Gastrocnemius medialis (tissue), 4 donors: Measurements from ENCODE around the gene CCDC70. TPM values are rescaled to one million over a fixed set of nuclear protein-coding genes. Genes with fewer than 3 reads are reported as not detected.

Experiments used
- ATAC-seq, 2 donors: fragments of 150-250 bp; one replicate each; pipeline ENCODE4 v1.9.1; 2016
- DNase-seq, 2 donors: peaks; one replicate each; pipeline ENCODE4 v3.0.0-alpha.2; 2019
- H3K27ac ChIP-seq, 4 donors: fragments of 200-600 bp; sonication (generic); 1 replicate in 1 of 4; 2 replicates in 3 of 4; pipeline ENCODE4 v1.5.1; 2016 to 2018; ENCODE audit warnings: mild to moderate bottlenecking in 2 of 4, moderate library complexity in 1 of 4
- H3K27me3 ChIP-seq, 3 donors: fragments of 200-600 bp; sonication (generic) in 2 of 3; 1 replicate in 1 of 3; 2 replicates in 2 of 3; pipeline versions ENCODE4 v1.5.1 to v1.6.0; 2016 to 2019; ENCODE audit warnings: mild to moderate bottlenecking in 1 of 3, moderate library complexity in 1 of 3
- H3K36me3 ChIP-seq, 2 donors: fragments of 200-600 bp; sonication (generic) in 1 of 2; one replicate each; pipeline ENCODE4 v1.5.1; 2017 to 2018
- H3K4me1 ChIP-seq, 2 donors: fragments of 200-600 bp; sonication (generic) in 1 of 2; one replicate each; pipeline ENCODE4 v1.5.1; 2016 to 2017; ENCODE audit warnings: mild to moderate bottlenecking in 2 of 2
- H3K4me3 ChIP-seq, 4 donors: fragments of 200-600 bp; sonication (generic) in 3 of 4; 1 replicate in 1 of 4; 2 replicates in 3 of 4; pipeline ENCODE4 v1.5.1; 2016 to 2019; ENCODE audit warnings: mild to moderate bottlenecking in 2 of 4
- H3K9me3 ChIP-seq, 3 donors: fragments of 200-600 bp; sonication (generic) in 2 of 3; 1 replicate in 1 of 3; 2 replicates in 2 of 3; pipeline ENCODE4 v1.5.1; 2016 to 2019
- POLR2A ChIP-seq, 2 donors: fragments of 450-650 bp; IDR thresholded peaks; one replicate each; pipeline ENCODE4 v1.6.1; 2017; ENCODE audit warnings: antibody characterized with exemption in 2 of 2, mild to moderate bottlenecking in 2 of 2, moderate library complexity in 2 of 2
- in situ Hi-C, 4 donors: fragments of 200-750 bp; cut with MboI; loops; one replicate each; pipeline versions ENCODE4 v1.15.0 to v1.8.0; 2017; ENCODE audit warnings: low sequenced_read_pairs in 4 of 4
- intact Hi-C: fragments of 100-400 bp; cut with DNase I; formaldehyde crosslinking; loops from one replicate; pipeline ENCODE4 v1.15.1; 2023; ENCODE audit warnings: low total_unique reads
- total RNA-seq, 4 donors: library from RNA; depleted of rRNA; stranded (reverse); fragments of >200 nt; gene quantifications; one replicate each; pipeline versions ENCODE4 v1.1.0 to v1.2.3, GENCODE V29; 2016
- TF ChIP-seq, protein P1 (sequence below), 5 experiments: fragments of 450-650 bp in 3 of 5; fragments of 200-600 bp in 2 of 5; sonication (generic) in 2 of 5; IDR thresholded peaks in 4 of 5; conservative IDR thresholded peaks in 1 of 5; 1 replicate in 4 of 5; 2 replicates in 1 of 5; pipeline ENCODE4 v1.5.1; 2016 to 2019; ENCODE audit warnings: antibody characterized with exemption in 5 of 5, mild to moderate bottlenecking in 3 of 5, moderate library complexity in 3 of 5

CCDC70 gene
- total RNA-seq, 4 donors from 2014 or later: not detected

DNA sequence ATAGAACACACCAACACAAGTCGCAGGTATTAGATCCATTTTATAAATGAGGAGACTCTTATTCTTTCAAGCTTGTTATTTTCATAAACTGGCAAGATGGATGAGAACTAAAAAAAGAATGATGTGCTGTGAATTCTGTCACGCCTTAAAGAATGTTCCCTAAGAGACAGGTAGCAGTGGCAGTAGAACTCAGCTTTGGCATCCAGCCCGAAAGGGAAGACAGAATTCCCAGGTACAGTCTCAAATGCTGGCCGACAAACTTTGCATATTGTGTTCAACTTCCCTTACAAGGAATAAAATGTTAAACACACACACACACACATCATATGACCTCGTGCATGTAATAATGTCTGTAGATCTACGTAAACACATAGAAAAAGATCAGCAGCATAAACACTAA is 20.0 kb upstream of the CCDC70 start:
- no peaks in the 10 kb centered on the region for H3K36me3 ChIP-seq
- H3K27ac ChIP-seq: no peak overlapping the region
- intact Hi-C loops: no loop called here
- no peak overlapping the region for H3K4me3 ChIP-seq
- no peaks in the 10 kb centered on the region for H3K9me3 ChIP-seq
- H3K4me1 ChIP-seq: no peaks in the 10 kb centered on the region
- H3K27me3 ChIP-seq: no peaks in the 10 kb centered on the region
- TF ChIP-seq, protein P1, sequence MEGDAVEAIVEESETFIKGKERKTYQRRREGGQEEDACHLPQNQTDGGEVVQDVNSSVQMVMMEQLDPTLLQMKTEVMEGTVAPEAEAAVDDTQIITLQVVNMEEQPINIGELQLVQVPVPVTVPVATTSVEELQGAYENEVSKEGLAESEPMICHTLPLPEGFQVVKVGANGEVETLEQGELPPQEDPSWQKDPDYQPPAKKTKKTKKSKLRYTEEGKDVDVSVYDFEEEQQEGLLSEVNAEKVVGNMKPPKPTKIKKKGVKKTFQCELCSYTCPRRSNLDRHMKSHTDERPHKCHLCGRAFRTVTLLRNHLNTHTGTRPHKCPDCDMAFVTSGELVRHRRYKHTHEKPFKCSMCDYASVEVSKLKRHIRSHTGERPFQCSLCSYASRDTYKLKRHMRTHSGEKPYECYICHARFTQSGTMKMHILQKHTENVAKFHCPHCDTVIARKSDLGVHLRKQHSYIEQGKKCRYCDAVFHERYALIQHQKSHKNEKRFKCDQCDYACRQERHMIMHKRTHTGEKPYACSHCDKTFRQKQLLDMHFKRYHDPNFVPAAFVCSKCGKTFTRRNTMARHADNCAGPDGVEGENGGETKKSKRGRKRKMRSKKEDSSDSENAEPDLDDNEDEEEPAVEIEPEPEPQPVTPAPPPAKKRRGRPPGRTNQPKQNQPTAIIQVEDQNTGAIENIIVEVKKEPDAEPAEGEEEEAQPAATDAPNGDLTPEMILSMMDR (IDR thresholded peaks at IDR 0.05 in 4 of 5, conservative IDR thresholded peaks at IDR 0.05 in 1 of 5): no peak
- no peak for TF ChIP-seq POLR2A (IDR thresholded peaks at IDR 0.05)
- no peak for DNase-seq
- in situ Hi-C loops: no loop called here
- no peak for ATAC-seq

DNA sequence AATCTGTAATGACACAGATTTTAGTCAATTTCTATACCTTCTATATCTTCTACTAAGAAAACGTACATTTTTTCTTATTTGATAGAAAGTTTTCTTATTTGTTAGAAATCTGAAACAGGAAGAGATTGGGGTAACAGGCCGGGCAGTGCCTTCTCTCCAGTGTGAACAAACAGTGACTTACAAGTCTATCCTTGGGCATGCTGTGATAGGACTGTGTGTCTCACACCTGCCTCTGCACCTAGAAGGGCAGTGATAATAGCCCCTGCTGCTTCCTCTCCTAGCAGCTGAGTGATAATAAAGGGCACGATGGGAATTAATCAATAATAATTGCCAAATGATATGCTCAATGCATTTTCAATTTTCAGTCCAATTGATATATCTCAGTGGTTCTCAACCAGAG is 18.2 kb upstream of the CCDC70 start:
- H3K27ac ChIP-seq: no peak overlapping the region
- intact Hi-C loops (no loop called here), in situ Hi-C loops (no loop called here)
- no peaks in the 10 kb centered on the region for H3K27me3 ChIP-seq
- no peaks in the 10 kb centered on the region for H3K9me3 ChIP-seq
- no peak for DNase-seq
- TF ChIP-seq, protein P1 (IDR thresholded peaks at IDR 0.05 in 4 of 5, conservative IDR thresholded peaks at IDR 0.05 in 1 of 5): no peak
- TF ChIP-seq POLR2A (IDR thresholded peaks at IDR 0.05): no peak
- no peak for ATAC-seq
- no peaks in the 10 kb centered on the region for H3K4me1 ChIP-seq
- no peak overlapping the region for H3K4me3 ChIP-seq
- H3K36me3 ChIP-seq: no peaks in the 10 kb centered on the region

DNA sequence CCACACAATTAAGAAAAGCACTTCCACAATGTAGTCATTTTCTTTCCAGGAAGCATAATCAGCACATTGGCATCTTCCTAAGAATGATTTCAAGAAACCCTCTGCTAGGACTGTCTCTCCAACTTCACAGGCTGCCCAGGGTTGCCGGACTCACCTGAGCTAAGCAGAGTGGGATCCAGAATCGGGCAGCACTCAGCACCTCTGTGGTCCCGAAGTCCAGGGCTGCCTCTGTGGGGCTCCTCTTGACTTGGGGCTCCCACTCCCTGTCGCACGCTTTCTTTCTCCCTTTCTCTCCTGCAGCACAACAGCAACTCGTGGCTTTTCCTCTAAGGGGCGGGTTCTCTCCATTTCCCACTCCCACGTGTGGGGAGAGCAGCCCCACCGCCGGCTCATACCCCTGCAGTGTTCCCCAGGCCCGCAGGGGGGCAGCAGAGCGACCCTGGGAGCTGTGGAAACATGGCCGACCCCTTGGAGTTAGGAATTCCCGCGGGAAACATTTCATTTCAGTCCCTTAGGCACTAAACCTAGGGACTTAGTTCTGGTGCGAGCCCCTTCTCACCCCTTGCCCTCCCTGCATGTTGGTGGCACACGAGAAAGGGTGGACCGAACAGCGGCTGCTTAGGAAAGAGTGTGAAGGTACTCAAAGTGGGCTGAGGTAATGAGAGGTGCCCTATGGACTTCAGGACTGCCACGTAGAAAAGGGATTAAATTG is 16.8 kb upstream of the CCDC70 start, which contains the start of gene TMEM272:
TSS of gene TMEM272 (minus strand) at position 316 of the 712 bp plus-strand sequence. CDS start 6,647 bp downstream, outside the sequence.
- intact Hi-C loops (loop anchor here (1.0 kb wide), 1 partner anchor 282 kb away; no protein-coding TSS in a partner anchor), in situ Hi-C loops (no loop called here)
- H3K36me3 ChIP-seq: no peaks in the 10 kb centered on the region
- no peak for DNase-seq
- H3K27ac ChIP-seq: no peak within 1 kb of the TSS
- peak within 1 kb of the TSS; percentile 7 to 47 (median 14) for H3K4me3 ChIP-seq
- TF ChIP-seq, protein P1 (IDR thresholded peaks at IDR 0.05 in 4 of 5, conservative IDR thresholded peaks at IDR 0.05 in 1 of 5): peak; percentile 43 to 88 (median 73)
- TF ChIP-seq POLR2A (IDR thresholded peaks at IDR 0.05): no peak
- no peaks in the 10 kb centered on the region for H3K27me3 ChIP-seq
- H3K9me3 ChIP-seq: no peaks in the 10 kb centered on the region
- H3K4me1 ChIP-seq: no peaks in the 10 kb centered on the region
- ATAC-seq: peak in 1 of 2 donors; percentile 76

DNA sequence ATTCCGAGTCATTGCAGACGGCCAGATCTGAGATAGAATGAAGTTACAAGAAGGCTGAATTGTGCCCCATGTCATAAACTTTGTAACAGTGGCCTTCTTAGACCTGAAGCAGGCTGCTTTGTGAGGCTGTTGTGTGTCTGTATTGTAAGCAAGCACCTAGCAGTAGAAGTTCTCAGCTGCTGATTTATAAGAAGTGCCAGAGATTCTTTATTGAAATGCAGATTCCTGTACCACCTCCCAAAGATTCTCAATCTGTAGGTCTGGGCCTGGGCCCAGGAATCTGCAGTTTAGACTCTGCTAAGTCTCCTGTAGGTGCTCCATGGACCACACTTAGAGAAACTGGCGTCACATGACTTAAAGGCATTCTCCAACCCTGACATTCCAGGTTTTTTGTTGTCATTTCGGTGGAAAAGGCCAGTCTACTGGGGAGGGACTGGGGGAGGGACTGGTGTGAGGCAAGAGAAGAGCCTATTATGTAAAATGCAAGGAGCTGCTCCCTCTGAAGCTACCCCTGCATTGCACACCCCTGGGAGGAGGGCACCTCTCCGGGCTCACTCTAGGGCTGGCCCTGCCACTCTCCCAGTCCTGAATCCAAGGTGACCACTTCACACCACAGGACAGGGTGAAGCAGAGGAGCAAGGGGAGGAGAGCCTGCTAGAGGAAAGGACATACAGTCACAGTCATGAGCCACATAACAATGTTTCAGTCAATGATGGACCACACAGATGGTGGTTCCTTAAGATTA is 16.0 kb upstream of the CCDC70 start:
- Histone ChIP-seq H3K4me1 (no peaks in the 10 kb centered on the region), H3K36me3 (no peaks in the 10 kb centered on the region), H3K4me3 (peak overlapping the region in 3 of 4 donors; percentile 7 to 47 (median 14)), H3K9me3 (no peaks in the 10 kb centered on the region), H3K27me3 (no peaks in the 10 kb centered on the region), H3K27ac (no peak overlapping the region)
- TF ChIP-seq, protein P1 (IDR thresholded peaks at IDR 0.05 in 4 of 5, conservative IDR thresholded peaks at IDR 0.05 in 1 of 5): no peak
- TF ChIP-seq POLR2A (IDR thresholded peaks at IDR 0.05): no peak
- ATAC-seq (no peak), DNase-seq (no peak)
- in situ Hi-C loops: no loop called here
- intact Hi-C loops: loop anchor here (1.0 kb wide), 1 partner anchor 282 kb away; no protein-coding TSS in a partner anchor
